ENCODE measurements around the gene GRAMD2B.

GRCh38 chr5:126430631-126431030 lies 7.4 kb downstream of the GRAMD2B start:
- no peak for TF ChIP-seq CTCF (conservative IDR thresholded peaks at IDR 0.05; ENCODE audit: low read depth, low read length)
- TF ChIP-seq EZH2 (IDR thresholded peaks at IDR 0.05; ENCODE audit: low read length, unreplicated experiment), result no peak
- no peak for TF ChIP-seq EZH2phosphoT487 (IDR thresholded peaks at IDR 0.05; ENCODE audit: borderline replicate concordance, low read length)
